ENCODE measurements around the gene PIK3AP1.
A peak's percentile ranks its signal among the peaks of the same experiment; 100 is the strongest.
"Not testable (repeated sequence)": the region's sequence is repeated elsewhere in the genome, so short reads cannot be mapped to it uniquely, and the experiment has no call there.

The PIK3AP1 gene

DNA sequence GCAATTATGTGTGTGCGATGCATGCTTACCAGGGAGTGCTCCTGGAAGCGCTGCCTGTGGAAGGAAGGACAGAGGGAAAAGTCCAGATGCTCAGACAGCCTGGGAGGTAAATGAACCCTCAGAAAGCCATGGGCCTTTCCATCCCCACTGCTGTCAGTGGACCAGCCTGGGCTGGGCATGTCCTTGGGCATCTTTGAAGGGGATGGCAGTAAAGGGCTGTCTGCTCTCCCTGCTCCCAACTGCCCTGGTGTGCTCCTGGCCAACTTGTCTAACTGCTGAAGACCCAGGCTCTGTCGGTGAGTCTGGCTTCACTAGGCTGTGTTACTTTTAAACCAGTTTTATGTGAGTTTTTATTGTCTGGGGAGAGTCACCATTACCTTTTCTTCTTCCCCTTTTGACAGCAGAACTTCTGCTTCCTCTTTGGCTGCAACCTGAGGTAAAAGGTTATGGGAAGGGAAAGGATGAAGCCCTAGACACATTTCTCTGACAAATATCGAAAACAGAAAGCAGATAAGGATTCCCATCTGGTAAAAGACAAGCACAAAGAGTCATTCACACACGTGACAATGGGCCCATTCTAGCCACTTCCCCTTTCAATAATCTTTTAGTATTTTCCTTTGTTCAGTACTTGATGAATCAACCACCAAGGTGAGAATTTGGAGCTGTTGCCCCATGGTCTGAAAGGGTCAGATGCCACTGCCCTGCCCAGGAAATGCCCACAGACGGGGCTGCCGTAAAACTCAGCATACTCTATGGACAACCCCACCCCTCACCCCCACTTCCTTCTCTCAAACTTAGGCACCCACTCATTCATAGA lies 27.6 kb upstream of the PIK3AP1 start:
- H3K4me1 ChIP-seq (ENCODE audit: insufficient read depth, poor library complexity, severe bottlenecking) = no peaks in the 10 kb centered on the region
- no peaks in the 10 kb centered on the region for H3K9me3 ChIP-seq (ENCODE audit: severe bottlenecking)
- H3K36me3 ChIP-seq (ENCODE audit: low read depth) = no peaks in the 10 kb centered on the region
- no peak for ATAC-seq (ENCODE audit: low read depth)
- H3K27ac ChIP-seq (ENCODE audit: poor library complexity, severe bottlenecking) = no peak overlapping the region
- no peaks in the 10 kb centered on the region for H3K27me3 ChIP-seq (ENCODE audit: insufficient read depth, poor library complexity, severe bottlenecking)
- H3K4me3 ChIP-seq (ENCODE audit: severe bottlenecking) = no peak overlapping the region
- DNase-seq (ENCODE audit: low spot score) = no peak
- TF ChIP-seq, protein P1, sequence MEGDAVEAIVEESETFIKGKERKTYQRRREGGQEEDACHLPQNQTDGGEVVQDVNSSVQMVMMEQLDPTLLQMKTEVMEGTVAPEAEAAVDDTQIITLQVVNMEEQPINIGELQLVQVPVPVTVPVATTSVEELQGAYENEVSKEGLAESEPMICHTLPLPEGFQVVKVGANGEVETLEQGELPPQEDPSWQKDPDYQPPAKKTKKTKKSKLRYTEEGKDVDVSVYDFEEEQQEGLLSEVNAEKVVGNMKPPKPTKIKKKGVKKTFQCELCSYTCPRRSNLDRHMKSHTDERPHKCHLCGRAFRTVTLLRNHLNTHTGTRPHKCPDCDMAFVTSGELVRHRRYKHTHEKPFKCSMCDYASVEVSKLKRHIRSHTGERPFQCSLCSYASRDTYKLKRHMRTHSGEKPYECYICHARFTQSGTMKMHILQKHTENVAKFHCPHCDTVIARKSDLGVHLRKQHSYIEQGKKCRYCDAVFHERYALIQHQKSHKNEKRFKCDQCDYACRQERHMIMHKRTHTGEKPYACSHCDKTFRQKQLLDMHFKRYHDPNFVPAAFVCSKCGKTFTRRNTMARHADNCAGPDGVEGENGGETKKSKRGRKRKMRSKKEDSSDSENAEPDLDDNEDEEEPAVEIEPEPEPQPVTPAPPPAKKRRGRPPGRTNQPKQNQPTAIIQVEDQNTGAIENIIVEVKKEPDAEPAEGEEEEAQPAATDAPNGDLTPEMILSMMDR (IDR thresholded peaks at IDR 0.05; ENCODE audit: poor library complexity, severe bottlenecking) = no peak

DNA sequence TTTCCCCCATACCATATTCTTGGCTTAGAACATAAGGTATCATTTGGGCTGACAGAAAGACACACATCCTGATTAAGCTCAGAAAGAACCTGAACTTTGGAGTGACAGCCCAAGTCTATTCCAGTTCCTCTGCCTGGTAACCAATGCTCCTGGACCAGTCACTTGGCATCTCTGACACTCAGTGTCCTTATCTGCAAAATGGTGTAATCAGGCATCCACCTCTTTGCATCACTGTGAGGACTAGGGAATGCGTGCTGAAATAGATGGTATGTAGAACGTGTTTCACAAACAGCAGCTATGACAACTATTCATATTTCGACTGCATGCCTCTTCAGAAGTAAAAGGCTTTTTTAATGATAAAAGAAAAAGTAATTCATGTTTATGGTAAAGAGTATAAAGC lies 26.2 kb upstream of the PIK3AP1 start:
- no peak overlapping the region for H3K4me3 ChIP-seq (ENCODE audit: severe bottlenecking)
- TF ChIP-seq, protein P1 (IDR thresholded peaks at IDR 0.05; ENCODE audit: poor library complexity, severe bottlenecking) = no peak
- H3K36me3 ChIP-seq (ENCODE audit: low read depth) = no peaks in the 10 kb centered on the region
- no peaks in the 10 kb centered on the region for H3K27me3 ChIP-seq (ENCODE audit: insufficient read depth, poor library complexity, severe bottlenecking)
- ATAC-seq (ENCODE audit: low read depth) = no peak
- H3K9me3 ChIP-seq (ENCODE audit: severe bottlenecking) = no peaks in the 10 kb centered on the region
- no peaks in the 10 kb centered on the region for H3K4me1 ChIP-seq (ENCODE audit: insufficient read depth, poor library complexity, severe bottlenecking)
- no peak overlapping the region for H3K27ac ChIP-seq (ENCODE audit: poor library complexity, severe bottlenecking)
- DNase-seq (ENCODE audit: low spot score) = no peak

- Histone ChIP-seq H3K4me3 (ENCODE audit: severe bottlenecking) (no peak overlapping the region), H3K36me3 (ENCODE audit: low read depth) (no peaks in the 10 kb centered on the region), H3K27ac (ENCODE audit: poor library complexity, severe bottlenecking) (no peak overlapping the region), H3K9me3 (ENCODE audit: severe bottlenecking) (no peaks in the 10 kb centered on the region), H3K4me1 (ENCODE audit: insufficient read depth, poor library complexity, severe bottlenecking) (no peaks in the 10 kb centered on the region), H3K27me3 (ENCODE audit: insufficient read depth, poor library complexity, severe bottlenecking) (no peaks in the 10 kb centered on the region)
- TF ChIP-seq, protein P1 (IDR thresholded peaks at IDR 0.05; ENCODE audit: poor library complexity, severe bottlenecking) = no peak
- no peak for DNase-seq (ENCODE audit: low spot score)
- ATAC-seq (ENCODE audit: low read depth) = no peak
These were observed 25.6 kb upstream of the PIK3AP1 start for GRCh38 chr10:96745950-96746349.

- Histone ChIP-seq H3K4me1 (ENCODE audit: insufficient read depth, poor library complexity, severe bottlenecking) (no peaks in the 10 kb centered on the region), H3K9me3 (ENCODE audit: severe bottlenecking) (no peaks in the 10 kb centered on the region), H3K4me3 (ENCODE audit: severe bottlenecking) (no peak overlapping the region), H3K27me3 (ENCODE audit: insufficient read depth, poor library complexity, severe bottlenecking) (no peaks in the 10 kb centered on the region), H3K36me3 (ENCODE audit: low read depth) (no peaks in the 10 kb centered on the region), H3K27ac (ENCODE audit: poor library complexity, severe bottlenecking) (no peak overlapping the region)
- DNase-seq (ENCODE audit: low spot score) (no peak), ATAC-seq (ENCODE audit: low read depth) (no peak)
- TF ChIP-seq, protein P1 (IDR thresholded peaks at IDR 0.05; ENCODE audit: poor library complexity, severe bottlenecking) = peak; percentile 29
These were observed 23.8 kb upstream of the PIK3AP1 start for GRCh38 chr10:96743988-96744585.

- H3K4me1 ChIP-seq (ENCODE audit: insufficient read depth, poor library complexity, severe bottlenecking); ATAC-seq (ENCODE audit: low read depth); H3K36me3 ChIP-seq (ENCODE audit: low read depth); DNase-seq (ENCODE audit: low spot score); H3K4me3 ChIP-seq (ENCODE audit: severe bottlenecking); H3K9me3 ChIP-seq (ENCODE audit: severe bottlenecking); H3K27me3 ChIP-seq (ENCODE audit: insufficient read depth, poor library complexity, severe bottlenecking); H3K27ac ChIP-seq (ENCODE audit: poor library complexity, severe bottlenecking): not testable (repeated sequence)
These were observed 21.2 kb upstream of the PIK3AP1 start for GRCh38 chr10:96741557-96741956.
